ENCODE measurements around the gene ZSCAN5B. TPM values are rescaled to one million over a fixed set of nuclear protein-coding genes. Genes with fewer than 3 reads are reported as not detected.

The ZSCAN5B gene
- total and polyA plus RNA-seq, 2 donors (not counting 1 experiment from before 2014, with no cell fraction given), result not detected

GRCh38 chr19:56218961-56219360 is 21.4 kb upstream of the ZSCAN5B start:
- no peaks in the 10 kb centered on the region for H4K20me1 ChIP-seq (ENCODE audit: control insufficient read depth, insufficient read depth, low read length, poor library complexity, severe bottlenecking)
- DNase-seq (no peak), ATAC-seq (ENCODE audit: low read depth) (no peak)
- Mint-ChIP-seq H3K4me1 (peaks cover 6% of the 10 kb centered on the region), H3K4me3 (no peak overlapping the region), H3K27ac (no peak overlapping the region), H3K9me3 (ENCODE audit: insufficient read depth) (no peaks in the 10 kb centered on the region), H3K27me3 (peaks cover 15% of the 10 kb centered on the region)
- no peaks in the 10 kb centered on the region for H3K36me3 ChIP-seq (replicated peaks in 1 of 2; ENCODE audit: control extremely low read depth in 1 of 2, control insufficient read depth in 1 of 2, extremely low read depth in 1 of 2, insufficient read depth in 2 of 2, low read length in 1 of 2)
- H2AFZ ChIP-seq (ENCODE audit: insufficient read depth, low read depth, low read length, poor library complexity, severe bottlenecking), result no peak overlapping the region
- TF ChIP-seq EZH2 (IDR thresholded peaks at IDR 0.05; ENCODE audit: borderline replicate concordance, insufficient read depth, low read depth, low read length, poor library complexity, severe bottlenecking), result no peak
- TF ChIP-seq, protein P1, sequence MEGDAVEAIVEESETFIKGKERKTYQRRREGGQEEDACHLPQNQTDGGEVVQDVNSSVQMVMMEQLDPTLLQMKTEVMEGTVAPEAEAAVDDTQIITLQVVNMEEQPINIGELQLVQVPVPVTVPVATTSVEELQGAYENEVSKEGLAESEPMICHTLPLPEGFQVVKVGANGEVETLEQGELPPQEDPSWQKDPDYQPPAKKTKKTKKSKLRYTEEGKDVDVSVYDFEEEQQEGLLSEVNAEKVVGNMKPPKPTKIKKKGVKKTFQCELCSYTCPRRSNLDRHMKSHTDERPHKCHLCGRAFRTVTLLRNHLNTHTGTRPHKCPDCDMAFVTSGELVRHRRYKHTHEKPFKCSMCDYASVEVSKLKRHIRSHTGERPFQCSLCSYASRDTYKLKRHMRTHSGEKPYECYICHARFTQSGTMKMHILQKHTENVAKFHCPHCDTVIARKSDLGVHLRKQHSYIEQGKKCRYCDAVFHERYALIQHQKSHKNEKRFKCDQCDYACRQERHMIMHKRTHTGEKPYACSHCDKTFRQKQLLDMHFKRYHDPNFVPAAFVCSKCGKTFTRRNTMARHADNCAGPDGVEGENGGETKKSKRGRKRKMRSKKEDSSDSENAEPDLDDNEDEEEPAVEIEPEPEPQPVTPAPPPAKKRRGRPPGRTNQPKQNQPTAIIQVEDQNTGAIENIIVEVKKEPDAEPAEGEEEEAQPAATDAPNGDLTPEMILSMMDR (IDR thresholded peaks at IDR 0.05), result no peak
- peaks cover 4 to 6% of the 10 kb centered on the region in 2 donors for H3K4me1 ChIP-seq (ENCODE audit: control insufficient read depth in 2 of 2, insufficient read depth in 2 of 2, low read length in 2 of 2)
- peaks cover 0 to 11% (median 5%) of the 10 kb centered on the region in 4 experiments for H3K27me3 ChIP-seq (replicated peaks in 1 of 4; ENCODE audit: control extremely low read depth in 1 of 4, control insufficient read depth in 3 of 4, insufficient read depth in 4 of 4, low read length in 3 of 4)
- H3K9ac ChIP-seq (ENCODE audit: low read length), result no peak overlapping the region
- no peak overlapping the region for H3K27ac ChIP-seq (ENCODE audit: low read length in 2 of 2)
- no peaks in the 10 kb centered on the region for H3K79me2 ChIP-seq (ENCODE audit: control insufficient read depth, insufficient read depth, low read length)
- no peak overlapping the region for H3K4me3 ChIP-seq (ENCODE audit: control extremely low read depth in 1 of 5, extremely low read depth in 1 of 5, insufficient read depth in 1 of 5, low read depth in 2 of 5, low read length in 4 of 5)
- no peaks in the 10 kb centered on the region for H3K9me3 ChIP-seq (ENCODE audit: control extremely low read depth in 1 of 3, control insufficient read depth in 2 of 3, insufficient read depth in 1 of 3, low read length in 2 of 3)
- H3K4me2 ChIP-seq (replicated peaks; ENCODE audit: low read depth, low read length, poor library complexity, severe bottlenecking), result no peak overlapping the region
- POLR2A ChIA-PET, result no interaction called here
- WGBS (ENCODE audit: insufficient coverage), result 74% methylated on average over 6 of the region's 10 CpGs
- CTCF ChIA-PET, result interaction anchor here (0.7 kb wide), 1 partner anchor 839 kb away, joined by 5 read pairs; no protein-coding TSS in a partner anchor
- intact Hi-C loops (cut with micrococcal nuclease), result no loop called here

DNA sequence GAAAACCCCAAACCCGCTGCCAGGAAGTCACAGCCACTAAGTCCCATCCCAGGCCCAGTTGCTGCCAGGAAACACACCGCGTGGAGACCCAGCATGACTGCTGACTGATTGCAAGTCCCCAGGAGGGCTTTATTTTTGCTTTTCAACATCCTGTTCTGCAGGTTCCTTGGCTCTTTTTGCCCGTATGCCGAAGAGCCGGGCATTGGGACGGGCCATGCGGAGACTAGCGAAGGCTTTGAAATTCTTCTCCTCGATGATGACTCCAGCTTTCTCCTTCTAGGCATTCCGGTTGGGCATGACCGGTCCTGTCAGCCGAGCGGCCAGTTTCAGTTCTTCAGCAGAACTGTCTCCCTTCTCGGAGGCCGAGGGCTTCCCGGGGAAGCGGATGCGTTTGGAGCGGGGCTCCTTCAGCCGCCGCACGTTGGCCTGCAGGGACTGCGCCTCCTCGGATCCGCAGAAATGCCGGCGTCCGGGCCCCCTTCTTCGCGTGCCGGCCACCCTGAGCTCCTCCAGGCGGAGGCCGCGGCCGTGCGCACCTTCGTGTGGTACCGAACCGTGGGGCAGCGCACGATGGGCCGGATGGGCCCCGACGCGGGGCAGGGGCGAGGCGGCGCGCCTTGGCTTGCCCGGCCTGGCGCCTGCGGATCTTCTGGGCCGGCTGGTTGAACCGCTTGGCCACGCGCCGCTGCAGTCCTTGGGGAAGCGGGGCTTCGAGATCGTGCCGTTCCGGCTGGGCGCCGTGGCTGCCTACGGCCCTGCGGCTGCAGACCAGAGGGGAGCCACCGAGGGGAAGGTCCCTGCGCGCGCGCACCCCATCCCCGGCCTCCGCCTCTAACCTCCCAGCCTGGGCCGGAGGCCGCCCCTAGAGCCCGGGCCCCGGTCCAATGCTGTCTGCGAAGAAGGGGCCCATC is 19.7 kb upstream of the ZSCAN5B start:
- Histone ChIP-seq H3K27me3 (replicated peaks in 1 of 4; ENCODE audit: control extremely low read depth in 1 of 4, control insufficient read depth in 3 of 4, insufficient read depth in 4 of 4, low read length in 3 of 4) (peaks cover 0 to 11% (median 5%) of the 10 kb centered on the region in 4 experiments), H3K4me2 (replicated peaks; ENCODE audit: low read depth, low read length, poor library complexity, severe bottlenecking) (peak overlapping the region; percentile 53), H3K4me3 (ENCODE audit: control extremely low read depth in 1 of 5, extremely low read depth in 1 of 5, insufficient read depth in 1 of 5, low read depth in 2 of 5, low read length in 4 of 5) (peak overlapping the region in 1 of 5 experiments; percentile 4), H3K4me1 (ENCODE audit: control insufficient read depth in 2 of 2, insufficient read depth in 2 of 2, low read length in 2 of 2) (peaks cover 4 to 6% of the 10 kb centered on the region in 2 donors), H3K9ac (ENCODE audit: low read length) (no peak overlapping the region), H3K27ac (ENCODE audit: low read length in 2 of 2) (no peak overlapping the region), H3K9me3 (ENCODE audit: control extremely low read depth in 1 of 3, control insufficient read depth in 2 of 3, insufficient read depth in 1 of 3, low read length in 2 of 3) (no peaks in the 10 kb centered on the region), H2AFZ (ENCODE audit: insufficient read depth, low read depth, low read length, poor library complexity, severe bottlenecking) (peak overlapping the region; percentile 28), H3K79me2 (ENCODE audit: control insufficient read depth, insufficient read depth, low read length) (no peaks in the 10 kb centered on the region), H4K20me1 (ENCODE audit: control insufficient read depth, insufficient read depth, low read length, poor library complexity, severe bottlenecking) (no peaks in the 10 kb centered on the region), H3K36me3 (replicated peaks in 1 of 2; ENCODE audit: control extremely low read depth in 1 of 2, control insufficient read depth in 1 of 2, extremely low read depth in 1 of 2, insufficient read depth in 2 of 2, low read length in 1 of 2) (no peaks in the 10 kb centered on the region)
- Mint-ChIP-seq H3K4me1 (peaks cover 6% of the 10 kb centered on the region), H3K27me3 (peaks cover 20% of the 10 kb centered on the region), H3K4me3 (peak overlapping the region; percentile 26), H3K9me3 (ENCODE audit: insufficient read depth) (no peaks in the 10 kb centered on the region), H3K27ac (no peak overlapping the region)
- ATAC-seq (ENCODE audit: low read depth), result no peak
- TF ChIP-seq, protein P1 (IDR thresholded peaks at IDR 0.05), result no peak
- TF ChIP-seq EZH2 (IDR thresholded peaks at IDR 0.05; ENCODE audit: borderline replicate concordance, insufficient read depth, low read depth, low read length, poor library complexity, severe bottlenecking), result no peak
- DNase-seq, result no peak
- WGBS (ENCODE audit: insufficient coverage), result 16% methylated on average over 78 of the region's 79 CpGs
- intact Hi-C loops (cut with micrococcal nuclease), result no loop called here
- ChIA-PET CTCF (no interaction called here), POLR2A (no interaction called here)

All from B cell (primary cell).